GM21737 (cell line): Measurements from ENCODE around the gene MRPS9.
A peak's percentile ranks its signal among the peaks of the same experiment; 100 is the strongest.

ENCODE experiments used
- ATAC-seq: cut with Tn5 transposase; IDR thresholded peaks from one replicate; pipeline ENCODE4 v1.9.1; 2021; ENCODE audit warnings: mild to moderate bottlenecking, moderate library complexity; ENCODE audit not compliant: unreplicated experiment

The MRPS9 gene

GRCh38 chr2:105118960-105119359 is 81.1 kb downstream of the MRPS9 start:
- ATAC-seq, result no peak

GRCh38 chr2:105121434-105121833 is 83.6 kb downstream of the MRPS9 start:
- ATAC-seq, result no peak

- ATAC-seq, result no peak
These were observed 87.6 kb downstream of the MRPS9 start for GRCh38 chr2:105125428-105125827.

GRCh38 chr2:105125920-105126319 is 88.1 kb downstream of the MRPS9 start:
- no peak for ATAC-seq

- no peak for ATAC-seq
These were observed 88.5 kb downstream of the MRPS9 start for GRCh38 chr2:105126336-105126735.

GRCh38 chr2:105127289-105127915 is 89.5 kb downstream of the MRPS9 start:
- ATAC-seq, result no peak

- ATAC-seq, result peak; percentile 87
These were observed 91.9 kb downstream of the MRPS9 start for GRCh38 chr2:105129722-105130232.

- no peak for ATAC-seq
These were observed 92.7 kb downstream of the MRPS9 start for GRCh38 chr2:105130546-105130945.

GRCh38 chr2:105134081-105134480 is 96.2 kb downstream of the MRPS9 start:
- ATAC-seq, result no peak

- ATAC-seq, result no peak
These were observed 97.6 kb downstream of the MRPS9 start for GRCh38 chr2:105135436-105135835.

- no peak for ATAC-seq
These were observed 98.5 kb downstream of the MRPS9 start for GRCh38 chr2:105136394-105136793.

GRCh38 chr2:105138643-105139042 is 100.8 kb downstream of the MRPS9 start:
- no peak for ATAC-seq

GRCh38 chr2:105139556-105140239 is 101.8 kb downstream of the MRPS9 start:
- ATAC-seq, result no peak

GRCh38 chr2:105140240-105140568 is 102.3 kb downstream of the MRPS9 start:
- no peak for ATAC-seq

GRCh38 chr2:105141099-105141614 is 103.3 kb downstream of the MRPS9 start:
- ATAC-seq, result no peak

- ATAC-seq, result no peak
These were observed 104.4 kb downstream of the MRPS9 start for GRCh38 chr2:105142239-105142638.

GRCh38 chr2:105143094-105143466 is 105.2 kb downstream of the MRPS9 start:
- ATAC-seq, result no peak

- no peak for ATAC-seq
These were observed 105.7 kb downstream of the MRPS9 start for GRCh38 chr2:105143467-105144151.

- no peak for ATAC-seq
These were observed 106.5 kb downstream of the MRPS9 start for GRCh38 chr2:105144152-105144940.

- ATAC-seq, result peak; percentile 52
These were observed 107.1 kb downstream of the MRPS9 start for GRCh38 chr2:105144941-105145300.

- no peak for ATAC-seq
These were observed 111.4 kb downstream of the MRPS9 start for GRCh38 chr2:105149272-105149671.
